HepG2 (cell line): ENCODE results near the gene C10orf67.

ENCODE experiments used
- ATF3 ChIP-seq: sonication (generic); formaldehyde crosslinking; IDR thresholded peaks from 2 replicates; pipeline ENCODE4 v1.4.0; 2020; ENCODE audit warnings: missing genetic modification reagents
- HCFC1 ChIP-seq: fragments of 150-350 bp; IDR thresholded peaks from 2 replicates; pipeline ENCODE4 v1.6.1; 2014; ENCODE audit warnings: low read depth, low read length
- HOXA7 ChIP-seq: sonication (generic); formaldehyde crosslinking; IDR thresholded peaks from 2 replicates; pipeline ENCODE4 v1.8.1; 2022; ENCODE audit warnings: mild to moderate bottlenecking, missing genetic modification reagents, moderate library complexity
- JUND ChIP-seq: sonication (generic); formaldehyde crosslinking; IDR thresholded peaks from 2 replicates; pipeline ENCODE4 v1.8.0; 2022; ENCODE audit warnings: mild to moderate bottlenecking, missing genetic modification reagents
- KAT7 ChIP-seq: IDR thresholded peaks from 2 replicates; pipeline ENCODE4 v1.6.1; 2018; ENCODE audit warnings: borderline replicate concordance, missing compliant biosample characterization
- MTF2 ChIP-seq: sonication (generic); formaldehyde crosslinking; IDR thresholded peaks from 2 replicates; pipeline ENCODE4 v1.5.0; 2020; ENCODE audit warnings: missing genetic modification reagents, borderline replicate concordance
- SUZ12 ChIP-seq: fragments of 150-350 bp; IDR thresholded peaks from 2 replicates; pipeline ENCODE4 v1.6.1; 2014; ENCODE audit warnings: low read depth, low read length
- ZNF263 ChIP-seq: sonication (generic); formaldehyde crosslinking; IDR thresholded peaks from 2 replicates; pipeline ENCODE4 v1.4.0; 2020; ENCODE audit warnings: missing genetic modification reagents
- TF ChIP-seq, protein P1 (sequence below): IDR thresholded peaks from 2 replicates; pipeline ENCODE4 v1.6.1; 2016; ENCODE audit warnings: missing compliant biosample characterization, missing genetic modification reagents, borderline replicate concordance
- TF ChIP-seq, protein P2 (sequence below): sonication (generic); formaldehyde crosslinking; IDR thresholded peaks from 2 replicates; pipeline ENCODE4 v1.4.0; 2020; ENCODE audit warnings: missing genetic modification reagents, borderline replicate concordance

DNA sequence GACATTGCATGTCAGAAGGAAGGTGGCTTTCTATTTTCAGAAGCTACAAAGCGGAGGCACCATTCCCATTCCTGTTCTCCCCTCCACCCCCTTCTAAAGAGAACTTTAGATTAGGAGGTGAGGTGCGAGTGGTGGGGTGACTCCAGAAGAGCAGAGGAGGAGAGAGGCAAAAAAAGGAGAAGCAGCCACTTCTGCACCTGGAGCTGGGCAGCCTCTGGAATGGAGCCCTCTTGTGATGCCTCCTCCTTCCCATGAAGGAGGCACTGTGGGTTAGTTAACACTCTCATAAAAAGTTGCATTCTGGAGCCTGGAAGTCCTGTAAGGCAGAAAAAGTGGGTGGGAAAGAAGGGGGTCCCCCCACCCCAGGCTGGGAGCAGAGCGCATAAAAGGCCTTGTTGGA lies 147.7 kb downstream of the C10orf67 start:
- TF ChIP-seq ATF3 (CRISPR knock-in tag) (no peak), HOXA7 (CRISPR knock-in tag) (no peak), HCFC1 (no peak), JUND (no peak), KAT7 (CRISPR knock-in tag) (no peak), ZNF263 (no peak), SUZ12 (no peak), MTF2 (CRISPR knock-in tag) (no peak)
- TF ChIP-seq, protein P1, sequence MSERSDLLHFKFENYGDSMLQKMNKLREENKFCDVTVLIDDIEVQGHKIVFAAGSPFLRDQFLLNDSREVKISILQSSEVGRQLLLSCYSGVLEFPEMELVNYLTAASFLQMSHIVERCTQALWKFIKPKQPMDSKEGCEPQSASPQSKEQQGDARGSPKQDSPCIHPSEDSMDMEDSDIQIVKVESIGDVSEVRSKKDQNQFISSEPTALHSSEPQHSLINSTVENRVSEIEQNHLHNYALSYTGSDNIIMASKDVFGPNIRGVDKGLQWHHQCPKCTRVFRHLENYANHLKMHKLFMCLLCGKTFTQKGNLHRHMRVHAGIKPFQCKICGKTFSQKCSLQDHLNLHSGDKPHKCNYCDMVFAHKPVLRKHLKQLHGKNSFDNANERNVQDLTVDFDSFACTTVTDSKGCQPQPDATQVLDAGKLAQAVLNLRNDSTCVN (CRISPR knock-in tag): no peak
- TF ChIP-seq, protein P2, sequence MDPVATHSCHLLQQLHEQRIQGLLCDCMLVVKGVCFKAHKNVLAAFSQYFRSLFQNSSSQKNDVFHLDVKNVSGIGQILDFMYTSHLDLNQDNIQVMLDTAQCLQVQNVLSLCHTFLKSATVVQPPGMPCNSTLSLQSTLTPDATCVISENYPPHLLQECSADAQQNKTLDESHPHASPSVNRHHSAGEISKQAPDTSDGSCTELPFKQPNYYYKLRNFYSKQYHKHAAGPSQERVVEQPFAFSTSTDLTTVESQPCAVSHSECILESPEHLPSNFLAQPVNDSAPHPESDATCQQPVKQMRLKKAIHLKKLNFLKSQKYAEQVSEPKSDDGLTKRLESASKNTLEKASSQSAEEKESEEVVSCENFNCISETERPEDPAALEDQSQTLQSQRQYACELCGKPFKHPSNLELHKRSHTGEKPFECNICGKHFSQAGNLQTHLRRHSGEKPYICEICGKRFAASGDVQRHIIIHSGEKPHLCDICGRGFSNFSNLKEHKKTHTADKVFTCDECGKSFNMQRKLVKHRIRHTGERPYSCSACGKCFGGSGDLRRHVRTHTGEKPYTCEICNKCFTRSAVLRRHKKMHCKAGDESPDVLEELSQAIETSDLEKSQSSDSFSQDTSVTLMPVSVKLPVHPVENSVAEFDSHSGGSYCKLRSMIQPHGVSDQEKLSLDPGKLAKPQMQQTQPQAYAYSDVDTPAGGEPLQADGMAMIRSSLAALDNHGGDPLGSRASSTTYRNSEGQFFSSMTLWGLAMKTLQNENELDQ (CRISPR knock-in tag): no peak
